H9 (cell line): ENCODE data around the gene FRAS1. TPM values are rescaled to one million over a fixed set of nuclear protein-coding genes. Genes with fewer than 3 reads are reported as not detected.

Experiments used
- DNase-seq: peaks from one replicate; pipeline ENCODE4 v3.0.0-alpha.2; 2017
- H2AFZ ChIP-seq: one replicate; pipeline ENCODE4 v1.6.1; 2013; ENCODE audit warnings: mild to moderate bottlenecking, low read length, control low read depth, moderate library complexity
- H2AK5ac ChIP-seq: 2 replicates; pipeline ENCODE4 v1.6.1; 2013; ENCODE audit warnings: low read length, control low read depth, mixed read lengths; ENCODE audit not compliant: insufficient read length
- H2BK120ac ChIP-seq: one replicate; pipeline ENCODE4 v1.6.1; 2013; ENCODE audit warnings: low read depth, mild to moderate bottlenecking, low read length, control low read depth, inconsistent platforms; ENCODE audit not compliant: poor library complexity, severe bottlenecking
- H2BK12ac ChIP-seq: 2 replicates; pipeline ENCODE4 v1.6.1; 2013; ENCODE audit warnings: low read length, control low read depth, mixed read lengths, low read depth; ENCODE audit not compliant: insufficient read length
- H2BK15ac ChIP-seq: 2 replicates; pipeline ENCODE4 v1.6.1; 2013; ENCODE audit warnings: low read depth, low read length, control low read depth
- H2BK20ac ChIP-seq: one replicate; pipeline ENCODE4 v1.6.1; 2013; ENCODE audit warnings: low read depth, mild to moderate bottlenecking, low read length, control low read depth, inconsistent platforms; ENCODE audit not compliant: poor library complexity, severe bottlenecking
- H2BK5ac ChIP-seq: 2 replicates; pipeline ENCODE4 v1.6.1; 2013; ENCODE audit warnings: low read length, control low read depth, mixed read lengths; ENCODE audit not compliant: insufficient read length
- H3K14ac ChIP-seq: 2 replicates; pipeline ENCODE4 v1.6.1; 2013; ENCODE audit warnings: low read length, control low read depth; ENCODE audit not compliant: insufficient read depth
- H3K18ac ChIP-seq: 2 replicates; pipeline ENCODE4 v1.6.1; 2013; ENCODE audit warnings: low read depth, mild to moderate bottlenecking, mixed read lengths, low read length, control low read depth; ENCODE audit not compliant: insufficient read length
- H3K23ac ChIP-seq: 2 replicates; pipeline ENCODE4 v1.6.1; 2013; ENCODE audit warnings: low read length, control low read depth, mixed read lengths, low read depth; ENCODE audit not compliant: insufficient read length
- H3K23me2 ChIP-seq: 2 replicates; pipeline ENCODE4 v1.6.1; 2013; ENCODE audit warnings: low read depth, mild to moderate bottlenecking, mixed read lengths, low read length, control low read depth; ENCODE audit not compliant: insufficient read length, poor library complexity, severe bottlenecking
- H3K27ac ChIP-seq: 2 replicates; pipeline ENCODE4 v1.5.1; 2013; ENCODE audit warnings: low read length, control low read depth, mixed read lengths, low read depth; ENCODE audit not compliant: insufficient read length
- H3K27me3 ChIP-seq: 2 replicates; pipeline ENCODE4 v1.6.1; 2013; ENCODE audit warnings: low read length, control low read depth, inconsistent platforms; ENCODE audit not compliant: insufficient read depth
- H3K4ac ChIP-seq: 2 replicates; pipeline ENCODE4 v1.6.1; 2013; ENCODE audit warnings: low read depth, mild to moderate bottlenecking, control low read depth, inconsistent platforms, low read length, moderate library complexity
- H3K4me1 ChIP-seq: 2 replicates; pipeline ENCODE4 v1.6.1; 2013; ENCODE audit warnings: low read length, control low read depth, inconsistent platforms; ENCODE audit not compliant: insufficient read depth
- H3K4me2 ChIP-seq: 2 replicates; pipeline ENCODE4 v1.6.1; 2013; ENCODE audit warnings: low read length, control low read depth, mixed read lengths; ENCODE audit not compliant: insufficient read length, insufficient read depth
- H3K56ac ChIP-seq: 2 replicates; pipeline ENCODE4 v1.6.1; 2013; ENCODE audit warnings: low read depth, mild to moderate bottlenecking, mixed read lengths, low read length, control low read depth; ENCODE audit not compliant: insufficient read length
- H3K79me1 ChIP-seq: 2 replicates; pipeline ENCODE4 v1.6.1; 2013; ENCODE audit warnings: low read depth, mild to moderate bottlenecking, moderate library complexity, low read length, control low read depth, inconsistent platforms; ENCODE audit not compliant: insufficient read depth, poor library complexity, severe bottlenecking
- H3K79me2 ChIP-seq: 2 replicates; pipeline ENCODE4 v1.6.1; 2013; ENCODE audit warnings: low read length, control low read depth, inconsistent platforms; ENCODE audit not compliant: insufficient read depth
- H3K9ac ChIP-seq: 2 replicates; pipeline ENCODE4 v1.6.1; 2013; ENCODE audit warnings: low read length, control low read depth, mixed read lengths; ENCODE audit not compliant: insufficient read length; ENCODE audit errors: extremely low read depth
- H3K9me3 ChIP-seq: one replicate; pipeline ENCODE4 v1.6.1; 2013; ENCODE audit warnings: low read depth, low read length, inconsistent platforms; ENCODE audit not compliant: control insufficient read depth
- H3T11ph ChIP-seq: one replicate; pipeline ENCODE4 v1.6.1; 2013; ENCODE audit warnings: mild to moderate bottlenecking, low read length, control low read depth, inconsistent platforms
- H4K20me1 ChIP-seq: one replicate; pipeline ENCODE4 v1.6.1; 2013; ENCODE audit not compliant: control insufficient read depth, insufficient read length, insufficient read depth
- H4K5ac ChIP-seq: 2 replicates; pipeline ENCODE4 v1.6.1; 2013; ENCODE audit warnings: low read depth, mild to moderate bottlenecking, mixed read lengths, low read length, control low read depth; ENCODE audit not compliant: insufficient read length
- H4K8ac ChIP-seq: replicated peaks from 2 replicates; pipeline ENCODE4 v1.6.1; 2013; ENCODE audit warnings: low read length, control low read depth, mixed read lengths, low read depth; ENCODE audit not compliant: insufficient read length
- H4K91ac ChIP-seq: 2 replicates; pipeline ENCODE4 v1.6.1; 2013; ENCODE audit warnings: low read depth, mild to moderate bottlenecking, moderate library complexity, mixed read lengths, low read length, control low read depth; ENCODE audit not compliant: insufficient read length
- H3K27ac Mint-ChIP-seq, 3 experiments: 2 replicates in 2 of 3; 3 replicates in 1 of 3; pipeline ENCODE4 v1.8.0; 2020 to 2021; ENCODE audit warnings: mixed read lengths in 3 of 3, mild to moderate bottlenecking in 1 of 3, moderate library complexity in 1 of 3
- H3K27me3 Mint-ChIP-seq: 2 replicates; pipeline ENCODE4 v1.8.0; 2021; ENCODE audit warnings: low read depth, mild to moderate bottlenecking, moderate library complexity, mixed read lengths
- H3K36me3 Mint-ChIP-seq, 3 experiments: 2 replicates in 2 of 3; 3 replicates in 1 of 3; pipeline ENCODE4 v1.8.0; 2020 to 2021; ENCODE audit warnings: low read depth in 3 of 3, mixed read lengths in 3 of 3; ENCODE audit not compliant: insufficient read depth in 1 of 3
- H3K4me1 Mint-ChIP-seq, 2 experiments: 2 replicates each; pipeline ENCODE4 v1.8.0; 2020; ENCODE audit warnings: mixed read lengths in 2 of 2
- H3K4me3 Mint-ChIP-seq, 2 experiments: 2 replicates in 1 of 2; 3 replicates in 1 of 2; pipeline ENCODE4 v1.8.0; 2020 to 2021; ENCODE audit warnings: mild to moderate bottlenecking in 2 of 2, mixed read lengths in 2 of 2, moderate library complexity in 1 of 2
- H3K9me3 Mint-ChIP-seq, 2 experiments: 2 replicates in 1 of 2; 3 replicates in 1 of 2; pipeline ENCODE4 v1.8.0; 2020; ENCODE audit warnings: mild to moderate bottlenecking in 2 of 2, mixed read lengths in 2 of 2, moderate library complexity in 1 of 2
- WGBS: extraction: QIAGEN DNeasy Blood & Tissue Kit; methylation state at CpG from one replicate; pipeline ENCODE4 v1.1.7; 2013; ENCODE audit warnings: missing lambda C conversion rate, low lambda C conversion rate, mixed read lengths; ENCODE audit not compliant: insufficient read length; ENCODE audit errors: extremely low coverage; 5-methylcytosine and 5-hydroxymethylcytosine counted together
- total RNA-seq: library from RNA; stranded (reverse); gene quantifications from 2 replicates; pipeline ENCODE4 v1.2.1, GENCODE V29; 2021
- TF ChIP-seq, protein P1 (sequence below): fragments of 200-600 bp; sonication (generic); conservative IDR thresholded peaks from 3 replicates; pipeline ENCODE4 v1.8.0; 2021; ENCODE audit warnings: antibody characterized with exemption, mild to moderate bottlenecking

FRAS1 gene
- total RNA-seq, 1 experiment from 2014 or later = 58.5 TPM

GRCh38 chr4:78379040-78379439 is 321.9 kb downstream of the FRAS1 start:
- Histone ChIP-seq H3K23ac (no peak overlapping the region), H3K79me2 (no peaks in the 10 kb centered on the region), H3K4ac (no peak overlapping the region), H2AFZ (no peak overlapping the region), H2AK5ac (no peak overlapping the region), H2BK20ac (no peak overlapping the region), H4K20me1 (no peaks in the 10 kb centered on the region), H4K91ac (no peak overlapping the region), H3K27ac (no peak overlapping the region), H3K23me2 (no peaks in the 10 kb centered on the region), H2BK120ac (no peak overlapping the region), H3K14ac (no peak overlapping the region), H3K27me3 (no peaks in the 10 kb centered on the region), H3K9me3 (no peaks in the 10 kb centered on the region), H3K56ac (no peak overlapping the region), H3K4me2 (no peak overlapping the region), H2BK15ac (no peak overlapping the region), H3K9ac (no peak overlapping the region), H3T11ph (no peak overlapping the region), H3K18ac (no peak overlapping the region), H2BK12ac (no peak overlapping the region), H2BK5ac (no peak overlapping the region), H4K8ac (no peak overlapping the region), H3K79me1 (peaks cover 3% of the 10 kb centered on the region), H4K5ac (no peak overlapping the region), H3K4me1 (no peaks in the 10 kb centered on the region)
- peaks cover 12 to 65% (median 49%) of the 10 kb centered on the region in 3 experiments; a peak in 6 of 7 replicates for H3K36me3 Mint-ChIP-seq
- no peaks in the 10 kb centered on the region for H3K27me3 Mint-ChIP-seq
- no peaks in the 10 kb centered on the region for H3K9me3 Mint-ChIP-seq
- no peak for DNase-seq
- no CpG with 5 or more reads among the region's 4 CpGs for WGBS
- no peaks in the 10 kb centered on the region for H3K4me1 Mint-ChIP-seq
- peak overlapping the region in 1 of 3 experiments; percentile 46; a peak in 2 of 7 replicates for H3K27ac Mint-ChIP-seq
- no peak overlapping the region for H3K4me3 Mint-ChIP-seq
- TF ChIP-seq, protein P1, sequence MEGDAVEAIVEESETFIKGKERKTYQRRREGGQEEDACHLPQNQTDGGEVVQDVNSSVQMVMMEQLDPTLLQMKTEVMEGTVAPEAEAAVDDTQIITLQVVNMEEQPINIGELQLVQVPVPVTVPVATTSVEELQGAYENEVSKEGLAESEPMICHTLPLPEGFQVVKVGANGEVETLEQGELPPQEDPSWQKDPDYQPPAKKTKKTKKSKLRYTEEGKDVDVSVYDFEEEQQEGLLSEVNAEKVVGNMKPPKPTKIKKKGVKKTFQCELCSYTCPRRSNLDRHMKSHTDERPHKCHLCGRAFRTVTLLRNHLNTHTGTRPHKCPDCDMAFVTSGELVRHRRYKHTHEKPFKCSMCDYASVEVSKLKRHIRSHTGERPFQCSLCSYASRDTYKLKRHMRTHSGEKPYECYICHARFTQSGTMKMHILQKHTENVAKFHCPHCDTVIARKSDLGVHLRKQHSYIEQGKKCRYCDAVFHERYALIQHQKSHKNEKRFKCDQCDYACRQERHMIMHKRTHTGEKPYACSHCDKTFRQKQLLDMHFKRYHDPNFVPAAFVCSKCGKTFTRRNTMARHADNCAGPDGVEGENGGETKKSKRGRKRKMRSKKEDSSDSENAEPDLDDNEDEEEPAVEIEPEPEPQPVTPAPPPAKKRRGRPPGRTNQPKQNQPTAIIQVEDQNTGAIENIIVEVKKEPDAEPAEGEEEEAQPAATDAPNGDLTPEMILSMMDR = no peak
